ENCODE measurements around the gene CCND1.

CCND1 gene

DNA sequence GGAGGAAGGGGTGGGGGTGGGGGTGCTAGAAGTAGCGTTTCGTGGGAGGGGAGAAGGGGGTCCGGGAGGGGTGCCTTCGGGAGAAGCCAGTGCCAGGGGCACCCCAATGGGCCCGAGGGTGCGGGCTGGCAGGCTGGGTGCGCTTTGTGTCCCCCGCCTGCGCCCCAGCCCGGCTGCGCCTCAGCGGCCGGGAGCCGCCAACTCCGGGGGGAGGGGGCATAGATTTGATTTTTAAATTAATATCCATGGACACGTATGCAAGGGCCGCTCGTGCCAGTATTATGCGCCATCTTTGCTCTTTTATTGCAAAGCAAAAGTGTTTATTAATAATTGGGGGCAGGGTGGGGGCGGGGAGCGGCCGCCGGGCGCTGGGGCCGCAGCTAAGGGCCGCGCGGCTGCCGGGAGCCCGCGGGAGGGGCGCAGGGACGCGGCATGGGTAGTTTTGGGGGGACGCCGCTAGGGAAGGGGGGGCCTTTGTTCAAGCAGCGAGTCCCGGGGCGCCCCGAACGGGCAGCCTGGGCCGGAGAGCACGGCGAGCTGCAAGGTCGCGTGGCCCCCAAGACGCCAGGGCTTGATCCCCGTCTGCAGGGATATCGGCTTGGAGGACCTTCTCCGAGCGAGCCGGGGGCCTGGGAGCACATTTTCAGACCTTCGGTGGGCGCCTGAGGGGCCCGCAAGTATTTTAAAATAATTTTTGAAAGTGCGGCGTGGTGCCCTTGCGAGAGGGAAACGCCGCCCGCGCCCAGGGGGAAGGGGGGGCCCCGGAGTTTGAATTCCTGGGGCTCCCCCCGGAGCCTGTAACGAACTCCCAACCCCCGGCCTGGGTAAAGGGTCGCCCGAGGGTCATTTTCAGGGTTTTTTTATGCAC is 959 bp downstream of the CCND1 start:
- no peak for DNase-seq (ENCODE audit: low spot score)

DNA sequence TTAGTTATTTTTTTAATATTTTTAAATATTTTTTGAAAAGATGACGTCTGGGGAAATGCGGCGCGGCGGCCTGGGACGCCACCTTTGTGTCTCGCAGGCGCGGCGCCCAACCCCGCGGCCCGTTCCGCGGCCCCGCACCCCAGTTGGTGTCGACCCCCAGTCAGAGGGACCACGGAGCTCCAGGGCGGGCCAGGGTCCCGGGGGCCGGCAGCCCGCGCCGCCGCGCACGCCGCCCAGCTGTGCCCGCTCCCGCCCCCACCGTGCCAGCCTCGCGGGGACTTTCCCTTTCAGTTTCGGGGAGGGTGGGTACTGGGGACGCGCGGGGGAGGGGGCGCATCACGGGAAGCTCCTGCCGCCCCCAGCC is 1.6 kb downstream of the CCND1 start:
- DNase-seq (ENCODE audit: low spot score): no peak

DNA sequence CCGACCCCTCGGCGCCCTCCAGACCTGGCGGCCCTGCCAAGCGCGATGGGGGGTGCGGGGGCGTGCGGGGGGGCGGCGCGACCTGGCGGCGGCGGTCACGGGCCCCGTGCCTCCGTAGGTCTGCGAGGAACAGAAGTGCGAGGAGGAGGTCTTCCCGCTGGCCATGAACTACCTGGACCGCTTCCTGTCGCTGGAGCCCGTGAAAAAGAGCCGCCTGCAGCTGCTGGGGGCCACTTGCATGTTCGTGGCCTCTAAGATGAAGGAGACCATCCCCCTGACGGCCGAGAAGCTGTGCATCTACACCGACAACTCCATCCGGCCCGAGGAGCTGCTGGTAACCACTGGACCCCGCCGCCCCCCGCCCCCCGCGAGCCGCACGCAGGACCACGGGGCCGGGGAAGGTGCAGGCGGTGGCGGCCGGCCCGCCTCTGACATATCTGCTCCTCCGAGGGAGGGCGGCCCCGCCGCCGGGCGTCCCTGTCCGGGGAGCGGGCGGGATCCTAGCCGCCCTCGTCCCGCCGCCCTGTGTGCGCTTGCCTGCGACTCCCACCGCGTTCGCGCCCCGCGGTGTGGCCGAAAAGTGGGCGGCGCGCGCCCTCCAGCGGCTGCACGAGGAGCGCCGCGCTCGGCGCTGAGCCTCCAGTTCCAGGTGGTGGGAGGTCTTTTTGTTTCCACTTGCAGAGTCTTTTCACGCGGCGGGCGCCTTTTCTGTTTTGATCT is 2.1 kb downstream of the CCND1 start:
- peak; percentile 75 for DNase-seq (ENCODE audit: low spot score)

DNA sequence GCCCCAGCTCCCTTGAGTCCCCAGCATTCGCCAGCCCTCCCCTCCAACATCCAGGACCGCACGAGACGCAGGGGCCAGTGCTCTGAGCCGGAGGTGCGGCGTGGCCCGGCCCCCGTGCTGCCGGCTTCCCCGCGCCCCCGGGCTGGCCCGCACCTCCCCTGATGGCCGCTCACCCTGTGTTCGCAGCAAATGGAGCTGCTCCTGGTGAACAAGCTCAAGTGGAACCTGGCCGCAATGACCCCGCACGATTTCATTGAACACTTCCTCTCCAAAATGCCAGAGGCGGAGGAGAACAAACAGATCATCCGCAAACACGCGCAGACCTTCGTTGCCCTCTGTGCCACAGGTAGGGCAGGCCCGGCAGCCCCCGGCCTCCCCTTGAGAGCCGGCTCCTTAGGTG is 2.7 kb downstream of the CCND1 start:
- DNase-seq (ENCODE audit: low spot score): no peak

DNA sequence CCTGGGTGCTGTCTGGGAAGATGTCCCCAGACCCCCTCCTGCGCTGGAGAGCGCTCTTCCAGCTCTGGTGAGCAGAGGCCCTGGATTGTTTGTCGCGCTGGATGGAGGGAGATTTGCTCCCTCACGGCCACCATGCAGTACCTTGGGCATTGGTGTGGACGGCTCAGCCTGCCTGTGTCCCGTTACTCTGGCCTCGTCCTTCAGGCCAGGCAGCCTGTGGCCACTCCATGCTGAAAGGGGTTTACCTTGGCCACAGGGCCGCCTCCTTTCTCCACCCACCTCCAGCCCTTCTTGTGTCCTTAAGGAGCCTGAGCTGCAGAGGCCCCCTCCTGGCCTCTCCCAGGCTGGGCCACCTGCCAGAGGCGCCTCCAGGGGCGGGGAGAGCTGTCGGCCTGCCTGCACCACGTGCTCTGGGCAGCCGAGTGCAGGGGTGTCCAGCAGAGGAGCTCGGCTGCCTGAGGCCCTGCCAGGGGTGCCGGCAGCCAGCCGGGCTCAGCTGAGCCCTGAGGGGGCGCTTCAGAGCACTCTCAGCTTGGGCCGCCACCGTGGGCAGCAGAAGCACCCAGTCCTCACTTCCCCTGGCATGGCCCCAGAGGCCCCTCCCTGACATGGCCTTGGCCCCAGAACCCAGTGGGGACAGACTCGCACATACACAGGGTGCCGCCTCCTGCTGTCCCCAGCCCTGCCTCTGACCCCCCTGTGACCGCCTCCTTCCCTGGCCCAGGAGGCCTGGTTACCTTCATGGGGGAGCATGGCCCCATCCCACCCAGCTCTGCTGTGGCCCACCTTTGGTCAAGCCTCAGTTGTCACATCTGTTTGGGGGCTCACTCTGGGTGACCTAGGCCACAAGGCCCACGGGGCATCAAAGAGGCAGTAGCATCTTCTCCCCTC is 3.4 kb downstream of the CCND1 start:
- DNase-seq (ENCODE audit: low spot score): peak; percentile 56

DNA sequence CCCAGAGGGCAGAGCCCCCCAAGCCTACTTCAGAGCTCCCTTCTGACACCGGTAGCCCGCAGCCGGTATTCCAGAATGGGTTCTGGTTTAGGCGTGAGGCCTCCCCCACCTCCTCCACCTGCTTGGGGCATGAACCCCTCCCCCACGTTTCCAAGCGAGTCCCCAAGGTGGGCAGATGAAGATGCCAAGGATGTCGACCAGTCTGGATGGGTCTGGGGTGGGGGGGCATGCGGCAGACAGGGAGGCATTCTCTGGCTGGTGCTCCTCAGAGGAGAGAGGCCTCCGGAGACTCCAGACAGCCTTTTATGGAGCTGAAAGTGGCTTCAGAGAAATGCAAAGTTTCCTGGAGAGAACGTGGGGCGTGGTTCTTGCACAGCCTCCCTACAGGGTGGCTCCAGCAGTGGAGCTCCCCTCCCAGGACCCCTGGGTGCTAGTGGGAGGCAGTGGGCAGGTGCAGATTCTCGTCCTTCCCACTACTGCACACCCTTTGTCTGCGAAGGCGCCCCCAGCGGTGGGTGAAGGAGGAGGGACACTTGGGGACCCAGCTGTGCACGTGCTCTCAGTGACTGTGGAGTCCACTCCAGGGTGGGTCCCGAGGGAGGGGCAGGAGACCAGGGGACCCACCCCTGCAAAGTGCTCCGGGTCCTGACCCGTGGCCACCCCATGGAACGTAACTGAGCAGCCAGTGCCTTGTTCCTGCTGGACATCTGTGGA is 4.2 kb downstream of the CCND1 start:
- no peak for DNase-seq (ENCODE audit: low spot score)

DNA sequence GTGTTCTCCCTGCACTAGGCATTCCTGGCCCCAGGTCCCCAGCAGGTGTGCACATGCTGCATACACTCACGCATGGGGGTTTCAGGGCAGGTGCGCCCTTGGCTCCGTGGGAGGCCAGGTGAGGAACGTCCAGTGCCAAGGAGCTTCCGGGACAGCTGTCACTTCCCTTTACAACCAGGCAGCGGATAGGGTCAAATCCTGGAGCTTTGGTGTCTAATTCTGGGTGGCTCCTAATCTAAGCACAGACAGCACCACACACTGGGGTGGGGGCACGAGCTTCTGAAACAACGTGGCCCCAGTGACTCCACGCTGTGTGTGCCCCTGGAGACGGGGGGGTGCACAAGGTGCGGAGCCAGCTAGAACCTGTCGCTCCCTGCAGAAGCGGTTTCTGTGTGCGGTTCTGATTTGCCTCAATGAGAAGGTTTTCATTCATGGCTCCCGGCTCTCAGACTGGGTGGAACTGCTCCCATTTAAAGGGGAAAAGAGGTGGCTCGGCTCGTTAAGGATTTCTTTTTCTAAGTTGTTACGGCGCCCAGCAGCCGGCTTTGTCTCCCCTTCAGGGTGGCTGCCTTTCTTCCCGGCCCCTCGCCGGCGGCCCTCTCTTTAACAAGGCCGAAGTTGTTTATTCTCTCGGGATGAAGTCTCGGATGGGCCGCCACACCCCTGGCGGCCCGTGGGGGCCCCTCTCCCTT is 5.0 kb downstream of the CCND1 start:
- DNase-seq (ENCODE audit: low spot score): no peak

DNA sequence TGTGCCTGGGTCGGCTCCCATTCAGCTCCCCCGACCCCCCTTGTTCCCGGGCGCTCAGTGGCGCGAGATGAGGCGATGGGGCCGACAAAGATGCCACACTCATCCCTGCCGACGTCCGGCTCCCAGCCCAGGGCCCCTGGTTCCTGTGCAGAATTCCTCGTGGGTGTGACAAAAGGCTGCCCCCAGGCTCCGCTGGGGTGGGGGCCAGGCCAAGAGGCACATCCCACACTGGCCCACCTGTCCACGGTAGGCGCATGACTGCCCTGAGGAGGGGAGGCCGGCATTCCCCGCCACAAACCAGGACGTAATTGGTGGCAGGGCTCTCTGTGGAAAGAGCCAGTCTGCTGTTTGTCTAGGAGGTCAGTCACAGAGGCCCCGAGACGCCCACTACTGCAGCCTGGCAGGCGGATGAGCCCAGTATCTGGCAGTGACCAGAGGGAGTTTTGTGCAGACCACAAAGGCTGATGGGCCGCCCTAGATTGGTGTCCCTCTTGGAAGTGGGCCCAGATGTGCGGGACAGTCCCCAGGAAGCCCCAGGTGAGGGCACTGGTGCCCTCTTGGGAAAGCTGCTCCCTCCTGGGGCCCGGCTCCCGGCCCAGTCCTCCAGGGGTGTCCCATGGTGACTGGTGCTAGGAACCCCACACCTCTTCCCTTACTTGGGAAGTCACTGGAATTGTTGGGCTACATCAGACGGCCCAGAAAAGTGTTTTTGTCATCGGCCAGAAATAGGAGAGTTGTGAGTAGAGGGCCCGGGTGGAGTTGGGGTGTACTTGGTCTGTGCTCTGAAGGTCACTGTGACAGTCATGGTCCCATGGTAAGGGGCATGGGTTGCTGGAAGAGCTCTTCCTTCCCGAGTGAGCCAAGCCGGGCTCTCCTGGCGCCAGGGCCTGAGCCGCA is 5.8 kb downstream of the CCND1 start:
- no peak for DNase-seq (ENCODE audit: low spot score)

DNA sequence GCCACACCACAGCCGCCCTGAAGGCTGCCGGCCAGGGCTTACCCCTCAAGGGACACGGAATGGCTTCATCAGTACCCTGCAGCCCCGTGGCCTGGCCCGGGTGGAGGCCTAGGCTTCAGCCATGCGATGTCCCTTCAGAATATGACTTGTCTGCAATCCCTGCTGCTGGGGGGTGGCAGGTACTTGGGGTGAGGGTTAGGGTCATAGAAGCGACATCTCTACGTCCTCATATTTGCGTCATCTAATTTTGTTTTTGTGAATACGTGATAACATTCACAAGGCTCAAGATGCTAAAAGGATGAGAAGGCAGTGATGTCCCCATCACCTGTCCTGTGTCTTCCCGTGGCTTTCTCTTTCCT is 6.4 kb downstream of the CCND1 start:
- DNase-seq (ENCODE audit: low spot score): no peak

DNA sequence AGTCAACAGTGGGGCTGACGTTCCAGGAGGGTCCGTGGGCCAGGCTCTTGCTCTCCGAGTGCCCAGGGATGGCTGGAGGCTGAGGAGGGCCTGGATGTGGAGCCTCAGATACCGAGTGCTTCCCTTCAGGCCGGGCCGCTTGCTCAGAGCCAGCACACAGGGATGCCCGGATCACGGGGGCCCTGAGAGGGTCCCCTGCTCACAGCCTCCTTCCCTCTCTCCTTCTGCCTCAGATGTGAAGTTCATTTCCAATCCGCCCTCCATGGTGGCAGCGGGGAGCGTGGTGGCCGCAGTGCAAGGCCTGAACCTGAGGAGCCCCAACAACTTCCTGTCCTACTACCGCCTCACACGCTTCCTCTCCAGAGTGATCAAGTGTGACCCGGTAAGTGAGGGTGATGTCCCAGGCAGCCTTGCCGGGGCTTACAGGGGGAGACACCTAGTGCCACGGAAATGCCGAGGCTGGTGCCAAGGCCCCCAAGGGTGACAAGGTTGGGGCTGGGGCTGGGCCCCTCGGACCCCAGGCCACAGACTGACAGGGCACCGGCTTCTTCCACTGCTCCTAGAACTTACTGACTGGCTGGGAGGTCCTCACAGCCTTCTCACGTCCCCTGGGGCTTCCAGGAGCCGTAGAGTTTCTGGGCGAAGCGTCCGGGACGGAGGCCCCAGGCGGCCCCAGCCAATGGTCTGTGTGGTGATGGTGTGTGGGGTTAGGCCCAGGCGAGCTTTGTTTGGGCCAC is 7.0 kb downstream of the CCND1 start:
- no peak for DNase-seq (ENCODE audit: low spot score)

DNA sequence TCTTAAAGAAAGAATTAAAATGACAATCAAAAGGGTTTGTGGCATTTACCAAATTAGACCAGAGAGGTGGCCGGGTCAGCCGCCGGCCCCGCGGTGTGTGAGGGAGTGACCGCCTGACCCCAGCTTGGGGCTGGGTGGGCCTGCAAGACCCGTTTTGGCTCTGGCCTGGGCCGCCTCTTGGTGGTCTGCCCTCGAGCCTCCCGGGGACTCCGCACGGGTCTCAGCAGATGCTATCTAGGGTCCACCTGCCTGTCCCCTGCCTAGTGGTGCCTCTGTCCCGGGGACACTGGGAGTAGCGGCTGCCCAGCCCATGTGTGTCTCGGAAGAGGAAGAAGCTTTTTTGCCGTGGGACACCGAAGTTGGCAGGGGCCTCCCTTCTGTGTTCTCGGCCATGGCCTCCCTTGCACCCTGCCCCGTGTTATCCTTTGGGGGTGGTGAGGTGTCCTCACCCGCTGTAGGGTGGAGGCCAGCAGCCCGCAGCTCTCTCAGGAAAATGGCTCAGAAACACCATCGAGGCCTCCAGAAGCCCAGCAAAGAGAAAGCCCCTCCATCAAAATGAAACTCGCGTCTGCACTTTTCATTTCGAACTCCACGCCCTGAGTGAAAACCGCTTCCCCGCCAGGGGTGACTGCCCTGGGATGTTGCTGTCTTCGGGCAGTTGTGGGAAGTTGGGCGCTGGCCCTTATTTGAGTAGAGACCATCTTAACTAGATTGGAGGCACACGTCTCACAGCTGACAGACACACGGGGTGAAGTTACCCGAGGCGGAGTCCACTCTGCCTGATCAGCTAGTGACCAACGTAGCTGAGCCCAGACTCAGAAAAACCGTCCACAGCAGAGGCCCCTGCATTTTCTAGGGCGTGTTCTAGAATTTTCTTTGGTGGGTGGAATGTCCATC is 8.0 kb downstream of the CCND1 start:
- DNase-seq (ENCODE audit: low spot score): no peak

DNA sequence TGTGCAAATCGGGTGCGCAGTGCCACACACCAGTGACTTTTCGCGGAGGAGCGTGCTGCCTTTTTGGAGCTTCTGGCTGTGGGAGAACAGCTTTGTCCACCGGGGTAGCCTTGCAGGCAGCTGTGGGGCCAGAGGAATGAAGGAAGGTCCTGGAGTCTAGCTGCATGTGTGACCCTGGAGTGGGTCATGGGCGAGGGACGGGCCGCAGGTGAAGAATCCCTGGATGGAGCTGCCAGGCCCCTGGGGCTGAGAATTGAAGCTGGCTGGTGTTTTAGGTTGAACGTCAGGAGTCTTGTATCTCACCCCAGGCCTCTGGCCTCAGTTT is 8.6 kb downstream of the CCND1 start:
- no peak for DNase-seq (ENCODE audit: low spot score)

DNA sequence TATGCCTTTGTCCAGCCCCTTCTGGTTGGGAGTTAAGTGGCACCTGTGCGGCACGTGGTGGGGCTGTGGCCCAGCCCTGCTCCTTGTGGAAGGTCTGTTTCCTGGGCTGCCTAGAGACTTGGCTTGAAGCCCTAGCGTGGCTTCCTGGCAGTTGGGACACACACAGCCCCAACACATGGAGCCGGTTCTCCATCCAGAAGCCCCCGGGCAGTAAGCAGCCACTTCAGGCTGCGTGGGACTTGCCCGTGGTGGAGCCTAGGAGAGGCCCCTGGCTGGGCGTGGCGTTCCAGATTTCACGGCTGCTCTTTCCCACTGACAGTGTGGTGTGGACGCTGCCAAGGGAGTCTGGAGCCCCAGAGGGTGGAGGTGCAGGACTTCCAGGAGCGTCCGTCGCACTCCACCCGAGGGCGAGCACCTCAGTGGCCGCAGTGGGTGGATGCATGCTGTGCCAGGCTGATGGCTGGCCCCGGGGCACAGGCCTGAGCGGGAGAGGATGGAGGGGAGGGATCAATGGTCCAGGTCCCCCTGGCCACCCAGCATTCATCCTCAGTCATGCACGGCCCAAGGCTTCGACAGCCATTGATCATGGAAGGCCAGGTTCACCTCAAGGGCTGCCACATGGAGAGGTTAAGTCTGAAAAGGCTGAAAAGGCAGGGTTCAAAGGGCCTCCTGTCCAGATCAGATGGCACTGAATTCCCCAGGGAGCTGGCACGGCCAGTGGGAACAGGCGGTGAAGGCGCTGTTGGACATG is 9.3 kb downstream of the CCND1 start:
- no peak for DNase-seq (ENCODE audit: low spot score)

DNA sequence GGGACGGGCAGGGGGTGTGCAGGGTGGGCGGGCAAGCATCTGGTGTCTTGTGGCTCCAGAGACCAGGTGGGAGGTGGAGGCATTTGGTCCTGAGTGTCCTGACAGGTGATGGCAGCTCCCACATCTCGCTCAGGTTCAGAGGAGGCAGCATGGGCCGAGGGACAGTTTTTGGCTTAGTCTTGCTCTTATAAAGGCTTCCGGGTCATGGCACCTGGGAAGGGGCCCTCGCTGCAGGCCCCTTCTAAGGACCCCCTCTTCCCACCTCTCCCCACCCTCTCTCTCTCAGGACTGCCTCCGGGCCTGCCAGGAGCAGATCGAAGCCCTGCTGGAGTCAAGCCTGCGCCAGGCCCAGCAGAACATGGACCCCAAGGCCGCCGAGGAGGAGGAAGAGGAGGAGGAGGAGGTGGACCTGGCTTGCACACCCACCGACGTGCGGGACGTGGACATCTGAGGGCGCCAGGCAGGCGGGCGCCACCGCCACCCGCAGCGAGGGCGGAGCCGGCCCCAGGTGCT is 9.9 kb downstream of the CCND1 start:
- no peak for DNase-seq (ENCODE audit: low spot score)

DNA sequence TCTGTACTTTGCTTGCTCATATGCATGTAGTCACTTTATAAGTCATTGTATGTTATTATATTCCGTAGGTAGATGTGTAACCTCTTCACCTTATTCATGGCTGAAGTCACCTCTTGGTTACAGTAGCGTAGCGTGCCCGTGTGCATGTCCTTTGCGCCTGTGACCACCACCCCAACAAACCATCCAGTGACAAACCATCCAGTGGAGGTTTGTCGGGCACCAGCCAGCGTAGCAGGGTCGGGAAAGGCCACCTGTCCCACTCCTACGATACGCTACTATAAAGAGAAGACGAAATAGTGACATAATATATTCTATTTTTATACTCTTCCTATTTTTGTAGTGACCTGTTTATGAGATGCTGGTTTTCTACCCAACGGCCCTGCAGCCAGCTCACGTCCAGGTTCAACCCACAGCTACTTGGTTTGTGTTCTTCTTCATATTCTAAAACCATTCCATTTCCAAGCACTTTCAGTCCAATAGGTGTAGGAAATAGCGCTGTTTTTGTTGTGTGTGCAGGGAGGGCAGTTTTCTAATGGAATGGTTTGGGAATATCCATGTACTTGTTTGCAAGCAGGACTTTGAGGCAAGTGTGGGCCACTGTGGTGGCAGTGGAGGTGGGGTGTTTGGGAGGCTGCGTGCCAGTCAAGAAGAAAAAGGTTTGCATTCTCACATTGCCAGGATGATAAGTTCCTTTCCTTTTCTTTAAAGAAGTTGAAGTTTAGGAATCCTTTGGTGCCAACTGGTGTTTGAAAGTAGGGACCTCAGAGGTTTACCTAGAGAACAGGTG is 11.1 kb downstream of the CCND1 start:
- DNase-seq (ENCODE audit: low spot score): no peak

DNA sequence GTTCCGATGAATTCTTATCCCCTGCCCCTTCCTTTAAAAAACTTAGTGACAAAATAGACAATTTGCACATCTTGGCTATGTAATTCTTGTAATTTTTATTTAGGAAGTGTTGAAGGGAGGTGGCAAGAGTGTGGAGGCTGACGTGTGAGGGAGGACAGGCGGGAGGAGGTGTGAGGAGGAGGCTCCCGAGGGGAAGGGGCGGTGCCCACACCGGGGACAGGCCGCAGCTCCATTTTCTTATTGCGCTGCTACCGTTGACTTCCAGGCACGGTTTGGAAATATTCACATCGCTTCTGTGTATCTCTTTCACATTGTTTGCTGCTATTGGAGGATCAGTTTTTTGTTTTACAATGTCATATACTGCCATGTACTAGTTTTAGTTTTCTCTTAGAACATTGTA is 12.0 kb downstream of the CCND1 start:
- DNase-seq (ENCODE audit: low spot score): no peak

DNA sequence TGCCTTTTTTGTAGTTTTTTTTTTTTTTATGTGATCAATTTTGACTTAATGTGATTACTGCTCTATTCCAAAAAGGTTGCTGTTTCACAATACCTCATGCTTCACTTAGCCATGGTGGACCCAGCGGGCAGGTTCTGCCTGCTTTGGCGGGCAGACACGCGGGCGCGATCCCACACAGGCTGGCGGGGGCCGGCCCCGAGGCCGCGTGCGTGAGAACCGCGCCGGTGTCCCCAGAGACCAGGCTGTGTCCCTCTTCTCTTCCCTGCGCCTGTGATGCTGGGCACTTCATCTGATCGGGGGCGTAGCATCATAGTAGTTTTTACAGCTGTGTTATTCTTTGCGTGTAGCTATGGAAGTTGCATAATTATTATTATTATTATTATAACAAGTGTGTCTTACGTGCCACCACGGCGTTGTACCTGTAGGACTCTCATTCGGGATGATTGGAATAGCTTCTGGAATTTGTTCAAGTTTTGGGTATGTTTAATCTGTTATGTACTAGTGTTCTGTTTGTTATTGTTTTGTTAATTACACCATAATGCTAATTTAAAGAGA is 12.5 kb downstream of the CCND1 start:
- DNase-seq (ENCODE audit: low spot score): no peak
